ENCODE results near the gene SAMD5. TPM values are rescaled to one million over a fixed set of nuclear protein-coding genes. Genes with fewer than 3 reads are reported as not detected.
"Not testable (repeated sequence)": the region's sequence is repeated elsewhere in the genome, so short reads cannot be mapped to it uniquely, and the experiment has no call there.

SAMD5 gene
- total and polyA plus RNA-seq, 10 donors: 0.15 to 5.0 (median 1.7) TPM

- Histone ChIP-seq H3K9me3 (peaks cover 0 to 15% (median 9%) of the 10 kb centered on the region in 8 donors), H3K27me3 (replicated peaks in 1 of 7) (no peaks in the 10 kb centered on the region), H3K4me1 (no peaks in the 10 kb centered on the region), H3K27ac (no peak overlapping the region), H3K36me3 (no peaks in the 10 kb centered on the region), H3K4me3 (no peak overlapping the region)
- intact Hi-C loops (cut with DNase I; ENCODE audit: low total_unique reads): no loop called here
- no peak for DNase-seq
- WGBS, 5 donors: 80 to 82% (median 82%) methylated on average over 5 of the region's 5 CpGs
- TF ChIP-seq CTCF (IDR thresholded peaks at IDR 0.05 in 8 of 11, conservative IDR thresholded peaks at IDR 0.05 in 3 of 11): no peak
- TF ChIP-seq POLR2AphosphoS5 (IDR thresholded peaks at IDR 0.05): no peak
- no peak for TF ChIP-seq POLR2A (IDR thresholded peaks at IDR 0.05)
These were observed 31.6 kb downstream of the SAMD5 start for GRCh38 chr6:147540075-147540474.

GRCh38 chr6:147542436-147542835 is 33.9 kb downstream of the SAMD5 start:
- H3K27me3 ChIP-seq (replicated peaks in 1 of 7); H3K4me3 ChIP-seq; intact Hi-C loops (cut with DNase I; ENCODE audit: low total_unique reads); H3K4me1 ChIP-seq; H3K36me3 ChIP-seq; DNase-seq; H3K27ac ChIP-seq: not testable (repeated sequence)
- WGBS, 5 donors: 87 to 96% (median 90%) methylated on average over 4 of the region's 4 CpGs
- peaks cover 0 to 15% (median 9%) of the 10 kb centered on the region in 8 donors for H3K9me3 ChIP-seq

GRCh38 chr6:147544420-147544819 is 35.9 kb downstream of the SAMD5 start:
- TF ChIP-seq POLR2AphosphoS5 (IDR thresholded peaks at IDR 0.05) (no peak), CTCF (IDR thresholded peaks at IDR 0.05 in 8 of 11, conservative IDR thresholded peaks at IDR 0.05 in 3 of 11) (no peak), POLR2A (IDR thresholded peaks at IDR 0.05) (no peak)

GRCh38 chr6:147546501-147547368 is 38.2 kb downstream of the SAMD5 start:
- no peaks in the 10 kb centered on the region for H3K36me3 ChIP-seq
- H3K27me3 ChIP-seq (replicated peaks in 1 of 7): no peaks in the 10 kb centered on the region
- H3K4me1 ChIP-seq: no peaks in the 10 kb centered on the region
- H3K4me3 ChIP-seq: no peak overlapping the region
- no peak overlapping the region for H3K27ac ChIP-seq
- WGBS, 5 donors: 79 to 95% (median 91%) methylated on average over 5 to 6 of the region's 6 CpGs
- intact Hi-C loops (cut with DNase I; ENCODE audit: low total_unique reads): no loop called here
- TF ChIP-seq POLR2A (IDR thresholded peaks at IDR 0.05) (no peak), CTCF (IDR thresholded peaks at IDR 0.05 in 8 of 11, conservative IDR thresholded peaks at IDR 0.05 in 3 of 11) (no peak), POLR2AphosphoS5 (IDR thresholded peaks at IDR 0.05) (no peak)
- no peak for DNase-seq
- peaks cover 0 to 13% (median 6%) of the 10 kb centered on the region in 8 donors for H3K9me3 ChIP-seq

More at GRCh38 chr6:147544420-147544819, 35.9 kb downstream of the SAMD5 start:
- peaks cover 0 to 15% (median 9%) of the 10 kb centered on the region in 8 donors for H3K9me3 ChIP-seq
- no peaks in the 10 kb centered on the region for H3K36me3 ChIP-seq
- DNase-seq: no peak
- no peak overlapping the region for H3K27ac ChIP-seq
- intact Hi-C loops (cut with DNase I; ENCODE audit: low total_unique reads): no loop called here
- no peaks in the 10 kb centered on the region for H3K27me3 ChIP-seq (replicated peaks in 1 of 7)
- H3K4me1 ChIP-seq: no peaks in the 10 kb centered on the region
- no peak overlapping the region for H3K4me3 ChIP-seq
- WGBS, 5 donors: 81 to 92% (median 89%) methylated on average over 2 of the region's 2 CpGs
